Measurements from ENCODE around the gene SPC25. TPM values are rescaled to one million over a fixed set of nuclear protein-coding genes. Genes with fewer than 3 reads are reported as not detected.

SPC25 gene
- polyA plus RNA-seq, 3 donors from 2014 or later: 0.39 to 1.7 TPM; not detected in 1

DNA sequence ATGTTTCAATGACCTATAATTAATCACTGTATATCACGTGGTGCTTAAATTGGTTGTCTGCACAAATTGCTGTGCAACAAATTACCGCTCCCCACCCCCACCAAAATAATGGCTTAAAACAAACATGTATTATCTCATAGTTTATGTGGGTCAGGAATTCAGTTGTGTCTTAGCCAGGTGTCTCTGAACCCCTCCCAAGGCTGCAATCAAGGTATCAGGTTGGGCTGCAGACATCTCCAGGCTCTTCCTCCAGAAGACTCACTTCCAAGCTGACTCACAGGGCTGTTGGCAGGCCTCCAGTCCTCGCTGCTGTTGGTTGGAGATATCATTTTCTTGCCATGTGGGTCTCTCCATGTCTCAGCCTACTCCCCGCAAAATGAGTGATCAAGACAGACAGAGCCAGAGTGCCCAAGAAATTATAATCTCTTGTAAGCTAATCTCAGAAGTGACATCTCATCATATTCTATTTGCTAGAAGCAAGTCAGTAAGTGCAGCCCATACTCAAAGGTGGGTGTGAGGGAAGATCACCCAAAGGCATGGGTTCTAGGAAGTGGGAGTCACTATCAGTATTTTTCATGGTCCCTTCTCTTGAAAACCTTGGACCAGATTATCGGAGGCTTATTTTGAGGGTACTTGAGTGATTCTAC is 38.4 kb downstream of the SPC25 start:
- H3K4me1 Mint-ChIP-seq: peaks cover 7 to 9% of the 10 kb centered on the region in 2 donors
- DNase-seq: no peak
- peaks cover 0 to 10% (median 4%) of the 10 kb centered on the region in 3 donors for H3K36me3 Mint-ChIP-seq
- no peak overlapping the region for H3K4me3 Mint-ChIP-seq
- no peak overlapping the region for H3K27ac Mint-ChIP-seq
- H3K27me3 Mint-ChIP-seq (ENCODE audit: low read depth in 3 of 3): peaks cover 0 to 1% (median 0%) of the 10 kb centered on the region in 3 donors
- H3K9me3 Mint-ChIP-seq: no peaks in the 10 kb centered on the region

DNA sequence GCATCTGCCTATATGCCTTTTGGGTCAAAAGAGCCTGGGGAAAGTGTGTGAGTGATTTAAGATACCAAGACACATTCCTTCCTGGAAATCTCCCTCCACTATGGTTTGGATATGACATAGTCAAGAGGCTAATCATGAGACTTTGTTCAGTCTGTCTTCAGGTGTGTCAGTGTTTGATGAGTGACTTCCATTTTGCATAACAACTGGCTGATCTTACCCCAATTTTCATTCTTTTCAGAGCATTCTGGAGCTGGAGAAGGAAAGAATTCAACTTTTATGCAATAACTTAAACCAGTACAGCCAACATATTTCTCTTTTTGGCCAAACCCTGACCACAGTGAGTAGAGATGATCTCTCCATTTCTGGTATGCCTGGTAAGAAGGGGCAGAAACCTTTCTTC is 39.4 kb downstream of the SPC25 start:
- Mint-ChIP-seq H3K27me3 (ENCODE audit: low read depth in 3 of 3) (peaks cover 0 to 1% (median 0%) of the 10 kb centered on the region in 3 donors), H3K27ac (no peak overlapping the region), H3K4me3 (no peak overlapping the region), H3K4me1 (peaks cover 7 to 9% of the 10 kb centered on the region in 2 donors), H3K9me3 (no peaks in the 10 kb centered on the region), H3K36me3 (peaks cover 0 to 10% (median 4%) of the 10 kb centered on the region in 3 donors)
- DNase-seq: no peak

DNA sequence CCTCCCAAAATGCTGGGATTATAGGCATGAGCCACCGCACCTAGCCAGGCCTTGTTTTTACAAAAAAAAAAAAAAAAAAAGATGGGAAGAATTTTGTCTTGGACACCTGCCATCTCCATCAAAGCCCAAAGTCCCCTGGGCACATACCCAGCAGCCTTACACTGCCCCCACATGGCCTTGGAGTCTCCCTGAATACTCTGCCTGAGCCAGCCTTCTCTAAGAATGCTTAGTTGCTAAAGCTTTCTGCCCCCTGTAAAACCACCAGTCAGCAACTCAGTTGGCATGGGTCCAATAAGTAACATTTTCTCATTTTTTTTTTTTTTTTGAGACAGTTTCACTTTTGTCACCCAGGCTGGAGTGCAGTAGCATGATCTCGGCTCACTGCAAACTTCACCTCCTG is 40.6 kb downstream of the SPC25 start:
- Mint-ChIP-seq H3K4me1 (peaks cover 7 to 9% of the 10 kb centered on the region in 2 donors), H3K9me3 (no peaks in the 10 kb centered on the region), H3K27me3 (ENCODE audit: low read depth in 3 of 3) (peaks cover 0 to 2% (median 0%) of the 10 kb centered on the region in 3 donors), H3K27ac (no peak overlapping the region), H3K36me3 (peaks cover 0 to 8% (median 4%) of the 10 kb centered on the region in 3 donors), H3K4me3 (no peak overlapping the region)
- peak in 2 of 3 donors; percentile 14 to 47 for DNase-seq

DNA sequence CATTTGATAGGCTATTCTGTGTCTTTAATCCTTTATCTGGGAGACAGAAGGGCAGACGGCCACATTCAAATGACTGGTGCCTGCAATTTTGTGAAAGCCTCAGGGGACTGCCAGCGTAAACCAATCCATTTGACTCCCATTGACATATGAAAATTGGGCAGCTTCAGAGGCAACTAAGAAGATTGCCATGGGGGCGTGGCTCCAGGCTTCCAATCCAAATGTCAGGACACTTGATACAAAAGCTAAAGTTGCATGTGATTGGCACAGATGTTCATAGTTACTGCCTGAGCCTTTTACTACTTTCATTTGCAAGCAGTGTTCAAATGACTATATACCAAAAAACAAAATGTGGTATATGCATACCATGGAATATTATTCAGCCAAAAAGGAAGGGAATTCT is 42.0 kb downstream of the SPC25 start:
- no peak overlapping the region for H3K4me3 Mint-ChIP-seq
- no peaks in the 10 kb centered on the region for H3K36me3 Mint-ChIP-seq
- DNase-seq: no peak
- no peaks in the 10 kb centered on the region for H3K9me3 Mint-ChIP-seq
- peaks cover 7 to 9% of the 10 kb centered on the region in 2 donors for H3K4me1 Mint-ChIP-seq
- H3K27ac Mint-ChIP-seq: no peak overlapping the region
- peaks cover 0 to 2% (median 0%) of the 10 kb centered on the region in 3 donors for H3K27me3 Mint-ChIP-seq (ENCODE audit: low read depth in 3 of 3)

DNA sequence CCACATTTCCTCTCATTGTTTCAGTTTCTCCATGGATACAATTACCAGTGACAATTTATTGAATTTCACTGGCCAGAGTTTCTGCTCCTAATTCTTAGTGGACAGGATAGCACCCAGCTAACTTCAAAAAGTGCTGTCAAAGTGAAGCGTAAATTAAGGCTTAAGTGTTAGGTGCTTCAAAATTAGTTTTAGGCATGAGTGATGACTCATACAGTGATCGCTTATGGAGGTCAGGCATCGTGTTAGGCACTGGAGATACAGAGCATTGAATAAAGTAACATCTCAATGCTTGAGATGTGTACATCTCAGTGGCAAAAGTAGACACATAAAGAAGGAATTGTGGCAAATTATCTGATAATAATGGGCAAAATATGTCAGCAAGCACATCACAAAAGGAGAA is 47.0 kb downstream of the SPC25 start:
- no peaks in the 10 kb centered on the region for H3K36me3 Mint-ChIP-seq
- no peak overlapping the region for H3K27ac Mint-ChIP-seq
- no peaks in the 10 kb centered on the region for H3K9me3 Mint-ChIP-seq

DNA sequence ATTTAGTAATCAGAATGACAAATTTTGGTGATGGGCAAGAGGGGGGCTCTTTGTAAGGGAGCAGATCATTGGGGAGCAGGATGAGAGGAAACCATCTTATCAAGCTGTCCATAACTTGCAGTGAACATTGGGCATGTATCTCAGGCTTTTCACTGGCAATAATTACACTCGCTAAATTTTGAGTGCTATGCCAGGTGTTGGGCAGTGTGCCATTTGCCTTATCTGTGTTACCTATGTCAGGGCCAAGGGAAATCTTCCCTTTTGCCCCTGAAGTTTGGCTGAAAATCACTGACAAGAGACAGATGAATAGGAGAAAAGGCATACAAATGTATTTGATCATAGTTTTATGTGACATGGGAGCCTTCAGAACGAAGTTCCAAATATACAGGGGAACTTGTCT is 48.8 kb downstream of the SPC25 start:
- DNase-seq: no peak
- H3K4me3 Mint-ChIP-seq: no peak overlapping the region
- H3K27me3 Mint-ChIP-seq (ENCODE audit: low read depth in 3 of 3): peaks cover 0 to 1% (median 0%) of the 10 kb centered on the region in 3 donors
- no peaks in the 10 kb centered on the region for H3K36me3 Mint-ChIP-seq
- H3K27ac Mint-ChIP-seq: no peak overlapping the region
- H3K9me3 Mint-ChIP-seq: no peaks in the 10 kb centered on the region
- no peaks in the 10 kb centered on the region for H3K4me1 Mint-ChIP-seq

More for the DNA sequence above, 47.0 kb downstream of the SPC25 start:
- DNase-seq: no peak
- no peaks in the 10 kb centered on the region for H3K4me1 Mint-ChIP-seq
- H3K27me3 Mint-ChIP-seq (ENCODE audit: low read depth in 3 of 3): peaks cover 0 to 1% (median 0%) of the 10 kb centered on the region in 3 donors
- no peak overlapping the region for H3K4me3 Mint-ChIP-seq

DNA sequence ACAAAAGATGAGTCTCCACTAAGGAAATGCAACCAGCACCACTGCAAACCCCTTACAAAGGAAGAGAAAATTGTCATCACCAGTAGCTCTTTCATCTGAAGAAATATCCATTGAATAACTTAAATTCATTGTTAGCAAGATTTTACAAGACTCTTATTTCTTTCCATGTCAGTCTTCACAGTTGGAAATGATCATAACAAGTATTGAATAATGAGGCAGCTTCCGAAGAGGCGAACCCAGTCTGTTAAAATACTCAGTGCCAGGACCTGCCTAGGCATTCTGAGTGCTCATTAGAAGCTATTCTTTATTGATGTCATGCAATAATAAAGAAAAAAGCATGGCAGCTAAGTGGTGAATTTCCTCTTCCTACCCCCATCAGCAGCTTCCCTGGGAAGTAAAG is 54.3 kb downstream of the SPC25 start:
- Mint-ChIP-seq H3K4me3 (no peak overlapping the region), H3K27me3 (ENCODE audit: low read depth in 3 of 3) (peaks cover 0 to 2% (median 0%) of the 10 kb centered on the region in 3 donors), H3K36me3 (no peaks in the 10 kb centered on the region), H3K4me1 (no peaks in the 10 kb centered on the region), H3K27ac (no peak overlapping the region), H3K9me3 (no peaks in the 10 kb centered on the region)
- DNase-seq: no peak

DNA sequence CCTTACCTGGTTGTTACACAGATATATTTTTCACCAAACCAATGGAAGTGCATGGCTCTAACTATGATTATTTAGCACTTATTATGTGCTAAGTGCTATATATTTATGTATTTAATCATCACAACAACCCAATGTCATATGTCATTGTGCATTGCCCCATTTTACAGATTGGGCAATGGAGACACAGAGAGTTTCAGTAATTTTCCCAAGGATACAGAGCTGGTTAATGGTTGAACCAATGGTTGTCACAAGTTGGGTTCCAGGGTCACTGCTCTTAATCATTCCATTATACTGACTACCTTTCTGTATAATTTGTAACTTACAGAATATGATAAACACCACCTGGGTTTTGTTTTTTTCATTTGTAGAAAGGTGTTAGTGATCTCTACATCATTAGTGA is 58.6 kb downstream of the SPC25 start:
- no peaks in the 10 kb centered on the region for H3K4me1 Mint-ChIP-seq
- H3K36me3 Mint-ChIP-seq: peaks cover 0 to 3% (median 0%) of the 10 kb centered on the region in 3 donors
- H3K27ac Mint-ChIP-seq: no peak overlapping the region
- H3K4me3 Mint-ChIP-seq: no peak overlapping the region
- H3K9me3 Mint-ChIP-seq: no peaks in the 10 kb centered on the region
- peaks cover 0 to 2% (median 0%) of the 10 kb centered on the region in 3 donors for H3K27me3 Mint-ChIP-seq (ENCODE audit: low read depth in 3 of 3)
- DNase-seq: no peak

DNA sequence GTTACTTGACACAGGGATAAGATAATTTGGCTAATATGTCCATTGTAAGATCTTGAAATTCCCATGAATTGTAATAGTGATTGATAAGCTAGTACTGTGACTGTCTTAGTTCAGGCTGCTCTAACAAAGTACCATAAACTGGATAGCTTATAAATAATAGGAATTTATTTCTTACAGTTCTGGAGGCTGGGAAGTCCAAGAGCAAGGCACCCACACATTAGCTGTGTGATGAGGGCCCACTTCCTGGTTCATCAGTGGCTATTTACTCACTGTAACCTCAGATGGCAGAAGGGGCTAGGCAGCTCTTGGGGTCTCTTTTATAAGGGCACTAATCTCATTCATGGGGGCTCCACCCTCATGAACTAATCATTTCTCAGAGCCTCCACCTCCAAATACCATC is 59.3 kb downstream of the SPC25 start:
- peaks cover 0 to 2% (median 2%) of the 10 kb centered on the region in 3 donors for H3K27me3 Mint-ChIP-seq (ENCODE audit: low read depth in 3 of 3)
- H3K9me3 Mint-ChIP-seq: no peaks in the 10 kb centered on the region
- no peak overlapping the region for H3K27ac Mint-ChIP-seq
- no peak overlapping the region for H3K4me3 Mint-ChIP-seq
- H3K36me3 Mint-ChIP-seq: peaks cover 0 to 3% (median 0%) of the 10 kb centered on the region in 3 donors
- no peaks in the 10 kb centered on the region for H3K4me1 Mint-ChIP-seq
- DNase-seq: no peak

DNA sequence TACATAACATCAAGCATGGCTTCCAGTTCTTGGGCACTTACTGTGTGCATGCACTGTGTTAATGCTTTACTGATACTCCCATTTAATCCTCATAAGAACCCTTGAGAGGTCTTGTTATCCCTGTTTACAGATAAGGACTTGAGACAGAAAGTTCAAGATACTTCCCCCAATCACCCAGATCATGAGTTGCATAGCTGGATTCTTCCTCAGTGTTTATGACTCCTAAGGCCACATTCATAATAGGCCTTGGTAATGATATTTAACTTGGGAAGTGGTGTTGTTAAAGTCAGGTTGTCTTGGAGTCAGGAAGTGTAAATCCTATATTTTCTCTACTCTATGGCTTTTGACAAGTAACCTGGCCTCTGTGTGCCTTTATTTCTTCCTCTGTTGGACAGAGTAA is 65.1 kb downstream of the SPC25 start:
- H3K27ac Mint-ChIP-seq: no peak overlapping the region
- H3K27me3 Mint-ChIP-seq (ENCODE audit: low read depth in 3 of 3): peaks cover 0 to 2% (median 1%) of the 10 kb centered on the region in 3 donors
- H3K9me3 Mint-ChIP-seq: peaks cover 0 to 3% (median 0%) of the 10 kb centered on the region in 6 donors
- H3K36me3 Mint-ChIP-seq: peaks cover 0 to 3% (median 0%) of the 10 kb centered on the region in 3 donors
- no peak for DNase-seq
- H3K4me1 Mint-ChIP-seq: no peaks in the 10 kb centered on the region
- H3K4me3 Mint-ChIP-seq: no peak overlapping the region

DNA sequence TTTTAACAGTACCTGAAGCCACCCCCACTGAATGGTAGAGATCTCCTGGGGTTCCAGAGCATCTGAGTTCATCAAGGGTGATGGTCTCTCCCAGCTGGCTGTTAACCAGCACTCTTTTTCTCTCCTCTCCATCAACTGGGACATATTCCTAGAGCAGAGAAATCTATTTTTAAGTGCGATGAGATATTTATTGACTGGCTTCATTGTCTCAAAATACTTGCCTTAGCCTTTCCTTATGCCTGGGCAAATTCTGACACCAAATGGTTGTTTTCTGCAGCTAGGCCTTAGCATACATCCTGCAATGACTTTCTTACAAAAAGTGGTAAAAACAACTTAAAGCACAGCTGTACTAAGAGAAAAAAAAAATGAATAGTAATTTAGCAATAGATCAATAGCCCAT is 68.2 kb downstream of the SPC25 start:
- Mint-ChIP-seq H3K27ac (no peak overlapping the region), H3K4me1 (no peaks in the 10 kb centered on the region)
- DNase-seq: no peak

DNA sequence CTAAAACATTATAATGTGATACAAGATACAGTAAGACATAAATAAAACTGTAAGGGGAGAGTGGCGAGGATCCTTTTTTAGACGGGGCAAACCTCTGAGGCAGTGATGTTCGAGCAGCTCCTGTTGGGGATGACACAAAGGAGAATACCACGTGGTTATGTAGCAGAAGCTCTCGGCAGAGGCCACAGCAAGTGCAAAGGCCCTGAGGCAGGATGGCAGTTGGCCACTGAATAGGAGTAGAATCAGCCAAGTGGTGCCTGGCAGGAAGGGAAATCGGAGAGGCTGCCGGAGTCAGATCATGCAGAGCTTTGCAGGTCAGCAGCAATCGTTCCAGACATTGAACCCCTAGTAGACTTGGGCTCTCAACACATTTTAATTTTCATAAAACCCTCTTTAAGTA is 68.7 kb downstream of the SPC25 start:
- Mint-ChIP-seq H3K4me3 (no peak overlapping the region), H3K36me3 (no peaks in the 10 kb centered on the region)

More for the DNA sequence above, 68.2 kb downstream of the SPC25 start:
- Mint-ChIP-seq H3K4me3 (no peak overlapping the region), H3K27me3 (ENCODE audit: low read depth in 3 of 3) (peaks cover 0 to 3% (median 1%) of the 10 kb centered on the region in 3 donors), H3K9me3 (peaks cover 0 to 3% (median 0%) of the 10 kb centered on the region in 6 donors), H3K36me3 (no peaks in the 10 kb centered on the region)

More for the DNA sequence above, 68.7 kb downstream of the SPC25 start:
- Mint-ChIP-seq H3K27ac (no peak overlapping the region), H3K9me3 (peaks cover 0 to 3% (median 0%) of the 10 kb centered on the region in 6 donors), H3K4me1 (no peaks in the 10 kb centered on the region), H3K27me3 (ENCODE audit: low read depth in 3 of 3) (peaks cover 0 to 3% (median 1%) of the 10 kb centered on the region in 3 donors)
- DNase-seq: no peak

Data from immature natural killer cell (primary cell).